Smooth muscle cell (in vitro differentiated cells): ENCODE results near the gene BANF2. TPM values are rescaled to one million over a fixed set of nuclear protein-coding genes. Genes with fewer than 3 reads are reported as not detected.
A peak's percentile ranks its signal among the peaks of the same experiment; 100 is the strongest.
"Not testable (repeated sequence)": the region's sequence is repeated elsewhere in the genome, so short reads cannot be mapped to it uniquely, and the experiment has no call there.

Source experiments
- DNase-seq: peaks from one replicate; lab custom pipeline; 2025; ENCODE audit not compliant: unreplicated experiment; lab: John Stamatoyannopoulos, UW
- H2AFZ ChIP-seq: fragments of 200-600 bp; sonication (generic); 2 replicates; pipeline ENCODE4 v1.6.0; 2016; ENCODE audit warnings: antibody characterized with exemption, low read depth, mild to moderate bottlenecking
- H3F3A ChIP-seq: fragments of 200-600 bp; sonication (generic); 2 replicates; pipeline ENCODE4 v1.6.0; 2017; ENCODE audit warnings: antibody characterized with exemption, low read depth
- H3K27ac ChIP-seq: fragments of 200-600 bp; sonication (generic); 2 replicates; pipeline ENCODE4 v1.5.1; 2016; ENCODE audit warnings: low read depth, mild to moderate bottlenecking
- H3K27me3 ChIP-seq: fragments of 200-600 bp; sonication (generic); 2 replicates; pipeline ENCODE4 v1.6.1; 2016; ENCODE audit warnings: low read depth, mild to moderate bottlenecking
- H3K36me3 ChIP-seq: fragments of 200-600 bp; sonication (generic); 2 replicates; pipeline ENCODE4 v1.5.1; 2016; ENCODE audit warnings: low read depth
- H3K4me1 ChIP-seq: fragments of 200-600 bp; sonication (generic); 2 replicates; pipeline ENCODE4 v1.5.1; 2016; ENCODE audit warnings: low read depth
- H3K4me2 ChIP-seq: fragments of 200-600 bp; sonication (generic); 2 replicates; pipeline ENCODE4 v1.6.0; 2016; ENCODE audit warnings: mild to moderate bottlenecking
- H3K4me3 ChIP-seq: fragments of 200-600 bp; sonication (generic); 2 replicates; pipeline ENCODE4 v1.5.1; 2016; ENCODE audit warnings: mild to moderate bottlenecking
- H3K79me2 ChIP-seq: fragments of 200-600 bp; sonication (generic); 2 replicates; pipeline ENCODE4 v1.6.0; 2016; ENCODE audit warnings: low read depth, mild to moderate bottlenecking
- H3K9ac ChIP-seq: fragments of 200-600 bp; sonication (generic); 2 replicates; pipeline ENCODE4 v1.6.0; 2016; ENCODE audit warnings: low read depth
- H3K9me3 ChIP-seq: fragments of 200-600 bp; sonication (generic); replicated peaks from 2 replicates; pipeline ENCODE4 v1.5.1; 2016; ENCODE audit warnings: low read depth
- H4K20me1 ChIP-seq: fragments of 200-600 bp; sonication (generic); 2 replicates; pipeline ENCODE4 v1.6.0; 2016; ENCODE audit warnings: low read depth
- CTCF ChIP-seq: fragments of 200-600 bp; sonication (generic); IDR thresholded peaks from 2 replicates; pipeline ENCODE4 v1.5.1; 2017; ENCODE audit warnings: borderline replicate concordance, mild to moderate bottlenecking, antibody characterized with exemption; ENCODE audit not compliant: insufficient read depth, poor library complexity, severe bottlenecking
- WGBS: methylation state at CpG from one replicate; pipeline ENCODE4 v1.1.7; 2016; ENCODE audit warnings: low lambda C conversion rate; 5-methylcytosine and 5-hydroxymethylcytosine counted together
- polyA plus RNA-seq: library from polyadenylated mRNA; unstranded; fragments of >200 nt; fragmentation: Nextera tagmentation; extraction: Ambion mirVana; gene quantifications from 2 replicates; pipeline ENCODE4 v1.2.1, GENCODE V29; 2016
- total RNA-seq: library from RNA; depleted of rRNA; stranded (reverse); fragments of >200 nt; gene quantifications from 2 replicates; pipeline ENCODE4 v1.2.3, GENCODE V29; 2014

The BANF2 gene
- total and polyA plus RNA-seq, 2 experiments from 2014 or later, result not detected

- peaks cover 6% of the 10 kb centered on the region for H3K36me3 ChIP-seq
- DNase-seq, result no peak
- no peak overlapping the region for H3K4me3 ChIP-seq
- 83% methylated on average over 9 of the region's 9 CpGs for WGBS
- H4K20me1 ChIP-seq, result peaks cover 100% of the 10 kb centered on the region
- H2AFZ ChIP-seq, result no peak overlapping the region
- H3F3A ChIP-seq, result peaks cover 37% of the 10 kb centered on the region
- no peak overlapping the region for H3K4me2 ChIP-seq
- TF ChIP-seq CTCF, result no peak
- H3K4me1 ChIP-seq, result no peaks in the 10 kb centered on the region
- H3K9ac ChIP-seq, result no peak overlapping the region
- H3K79me2 ChIP-seq, result peaks cover 100% of the 10 kb centered on the region
- no peaks in the 10 kb centered on the region for H3K9me3 ChIP-seq
- no peaks in the 10 kb centered on the region for H3K27me3 ChIP-seq
- peak overlapping the region; percentile 58 for H3K27ac ChIP-seq
Observed at GRCh38 chr20:17657079-17657825, 42.5 kb upstream of the BANF2 start.

- no peaks in the 10 kb centered on the region for H3K27me3 ChIP-seq
- no peak overlapping the region for H3K4me2 ChIP-seq
- TF ChIP-seq CTCF, result no peak
- H2AFZ ChIP-seq, result no peak overlapping the region
- peaks cover 100% of the 10 kb centered on the region for H3K79me2 ChIP-seq
- peaks cover 1% of the 10 kb centered on the region for H3K4me1 ChIP-seq
- H3K4me3 ChIP-seq, result no peak overlapping the region
- 95% methylated on average over 9 of the region's 9 CpGs for WGBS
- no peaks in the 10 kb centered on the region for H3K9me3 ChIP-seq
- H3F3A ChIP-seq, result peaks cover 35% of the 10 kb centered on the region
- no peak overlapping the region for H3K9ac ChIP-seq
- peaks cover 6% of the 10 kb centered on the region for H3K36me3 ChIP-seq
- peaks cover 100% of the 10 kb centered on the region for H4K20me1 ChIP-seq
- DNase-seq, result no peak
- peak overlapping the region; percentile 58 for H3K27ac ChIP-seq
Observed at GRCh38 chr20:17657898-17658647, 41.7 kb upstream of the BANF2 start.

- Histone ChIP-seq H3K36me3 (peaks cover 6% of the 10 kb centered on the region), H3K9ac (no peak overlapping the region)
Observed at GRCh38 chr20:17658648-17658993, 41.1 kb upstream of the BANF2 start.

GRCh38 chr20:17659344-17659743 lies 40.4 kb upstream of the BANF2 start:
- WGBS, result 100% methylated on average over 7 of the region's 7 CpGs
- not testable (repeated sequence) for H3K4me3 ChIP-seq, DNase-seq, H3K9me3 ChIP-seq, H2AFZ ChIP-seq, H3K4me2 ChIP-seq, H3K9ac ChIP-seq, H3K36me3 ChIP-seq, H3K27me3 ChIP-seq
- H4K20me1 ChIP-seq, result peaks cover 100% of the 10 kb centered on the region
- peaks cover 42% of the 10 kb centered on the region for H3F3A ChIP-seq
- peaks cover 100% of the 10 kb centered on the region for H3K79me2 ChIP-seq
- H3K4me1 ChIP-seq, result peaks cover 12% of the 10 kb centered on the region
- H3K27ac ChIP-seq, result peak overlapping the region; percentile 7

More at GRCh38 chr20:17658648-17658993, 41.1 kb upstream of the BANF2 start:
- Histone ChIP-seq H4K20me1 (peaks cover 100% of the 10 kb centered on the region), H3K9me3 (no peaks in the 10 kb centered on the region), H3K4me3 (no peak overlapping the region), H3K79me2 (peaks cover 100% of the 10 kb centered on the region), H3K4me2 (no peak overlapping the region), H3K4me1 (peaks cover 7% of the 10 kb centered on the region), H3K27ac (no peak overlapping the region), H3K27me3 (no peaks in the 10 kb centered on the region), H3F3A (peaks cover 41% of the 10 kb centered on the region), H2AFZ (no peak overlapping the region)
- no peak for DNase-seq
- TF ChIP-seq CTCF, result no peak
- 96% methylated on average over 2 of the region's 2 CpGs for WGBS
